ENCODE measurements around the gene ACSF2. TPM values are rescaled to one million over a fixed set of nuclear protein-coding genes. Genes with fewer than 3 reads are reported as not detected.
"Not testable (repeated sequence)": the region's sequence is repeated elsewhere in the genome, so short reads cannot be mapped to it uniquely, and the experiment has no call there.

ACSF2 gene
- polyA plus RNA-seq, 10 donors, result 42.8 to 77.0 (median 58.3) TPM

- no peak for DNase-seq
These were observed 19.4 kb upstream of the ACSF2 start for GRCh38 chr17:50406578-50406977.

GRCh38 chr17:50407921-50408320, 18.1 kb upstream of the ACSF2 start:
- no peak for DNase-seq

GRCh38 chr17:50412188-50412732, 13.8 kb upstream of the ACSF2 start:
- no peak for DNase-seq

GRCh38 chr17:50414808-50415207, 11.2 kb upstream of the ACSF2 start:
- no peak for DNase-seq

GRCh38 chr17:50419577-50419976, 6.4 kb upstream of the ACSF2 start:
- DNase-seq, result not testable (repeated sequence)

GRCh38 chr17:50420419-50421112, 5.5 kb upstream of the ACSF2 start:
- DNase-seq, result no peak

GRCh38 chr17:50421308-50422051, 4.5 kb upstream of the ACSF2 start:
- peak in 1 of 3 donors; percentile 40 for DNase-seq

- no peak for DNase-seq
These were observed 3.3 kb upstream of the ACSF2 start for GRCh38 chr17:50422738-50423137.

- DNase-seq, result peak in 2 of 3 donors; percentile 35 to 93
These were observed 2.4 kb upstream of the ACSF2 start for GRCh38 chr17:50423553-50424159.

GRCh38 chr17:50424246-50424995, 1.6 kb upstream of the ACSF2 start:
- no peak for DNase-seq

- no peak for DNase-seq
These were observed 879 bp upstream of the ACSF2 start for GRCh38 chr17:50424996-50425681.

- DNase-seq, result no peak
These were observed 409 bp downstream of the ACSF2 start for GRCh38 chr17:50426472-50426782.

GRCh38 chr17:50426814-50427787, 1.1 kb downstream of the ACSF2 start:
- DNase-seq, result peak in 2 of 3 donors; percentile 22 to 70

- not testable (repeated sequence) for DNase-seq
These were observed 2.1 kb downstream of the ACSF2 start for GRCh38 chr17:50428126-50428525.

GRCh38 chr17:50428831-50429424, 2.9 kb downstream of the ACSF2 start:
- DNase-seq, result no peak

GRCh38 chr17:50429793-50430192, 3.8 kb downstream of the ACSF2 start:
- no peak for DNase-seq

GRCh38 chr17:50430821-50431618, 5.0 kb downstream of the ACSF2 start:
- peak in 2 of 3 donors; percentile 28 to 63 for DNase-seq

- DNase-seq, result no peak
These were observed 6.2 kb downstream of the ACSF2 start for GRCh38 chr17:50432125-50432762.

Data from muscle of back (tissue), 11 donors.